Measurements from ENCODE around the gene IQCN. TPM values are rescaled to one million over a fixed set of nuclear protein-coding genes. Genes with fewer than 3 reads are reported as not detected.

The IQCN gene
- total RNA-seq, 4 donors from 2014 or later = 0.20 to 0.61 (median 0.39) TPM

DNA sequence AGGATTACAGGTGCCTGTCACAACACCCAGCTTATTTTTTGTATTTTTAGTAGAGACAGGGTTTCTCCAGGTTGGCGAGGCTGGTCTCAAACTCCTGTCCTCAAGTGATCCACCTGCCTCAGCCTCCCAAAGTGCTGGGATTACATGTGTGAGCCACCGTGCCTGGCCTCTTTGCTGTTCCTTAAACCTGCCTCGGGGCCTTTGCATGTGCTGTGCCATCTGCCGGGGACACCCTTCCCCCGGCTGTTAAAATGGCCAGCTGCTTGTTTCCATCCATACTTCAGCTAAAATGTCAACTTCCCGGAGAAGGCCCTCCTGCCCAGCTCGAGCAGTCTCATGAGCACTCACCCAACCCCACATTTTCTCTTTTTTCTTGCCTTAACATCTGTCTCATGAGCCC, 29.0 kb downstream of the IQCN start:
- ATAC-seq = no peak
- no peak overlapping the region for H3K27ac ChIP-seq
- intact Hi-C loops (cut with DNase I; ENCODE audit: low total_unique reads) = no loop called here

DNA sequence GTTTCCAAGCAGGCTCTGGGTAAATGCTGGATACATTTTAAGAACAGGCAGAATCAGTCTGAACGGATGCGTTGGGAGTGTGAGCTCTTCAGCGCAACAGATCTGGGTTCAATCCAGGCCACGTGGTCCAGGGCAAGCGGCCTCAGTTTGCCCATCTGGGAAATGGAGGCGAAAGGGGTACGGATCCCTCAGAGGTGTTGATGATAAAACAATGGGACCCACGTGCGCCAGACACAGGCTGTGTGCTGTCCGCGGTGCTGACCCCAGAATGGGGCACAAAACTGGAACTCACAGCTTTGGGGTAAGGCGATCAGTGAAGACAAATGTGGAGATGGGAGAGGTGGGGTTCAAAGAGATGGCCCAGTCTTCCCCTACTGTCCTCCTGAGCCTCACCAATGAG, 34.9 kb downstream of the IQCN start:
- intact Hi-C loops (cut with DNase I; ENCODE audit: low total_unique reads) (no loop called here), in situ Hi-C loops (cut with MboI; ENCODE audit: low sequenced_read_pairs in 4 of 4) (no loop called here)
- no peaks in the 10 kb centered on the region for H3K27me3 ChIP-seq
- H3K9me3 ChIP-seq = no peaks in the 10 kb centered on the region
- no peak for TF ChIP-seq POLR2A (IDR thresholded peaks at IDR 0.05)
- no peak for TF ChIP-seq CTCF (IDR thresholded peaks at IDR 0.05 in 4 of 5, conservative IDR thresholded peaks at IDR 0.05 in 1 of 5)
- no peak overlapping the region for H3K27ac ChIP-seq
- ATAC-seq (no peak), DNase-seq (no peak)
- no peak overlapping the region for H3K4me3 ChIP-seq
- no peaks in the 10 kb centered on the region for H3K36me3 ChIP-seq
- no peaks in the 10 kb centered on the region for H3K4me1 ChIP-seq

More for the DNA sequence above, 29.0 kb downstream of the IQCN start:
- no peak for TF ChIP-seq POLR2A (IDR thresholded peaks at IDR 0.05)
- TF ChIP-seq CTCF (IDR thresholded peaks at IDR 0.05 in 4 of 5, conservative IDR thresholded peaks at IDR 0.05 in 1 of 5) = no peak
- Histone ChIP-seq H3K4me1 (no peaks in the 10 kb centered on the region), H3K27me3 (no peaks in the 10 kb centered on the region), H3K4me3 (no peak overlapping the region), H3K36me3 (no peaks in the 10 kb centered on the region), H3K9me3 (no peaks in the 10 kb centered on the region)
- in situ Hi-C loops (cut with MboI; ENCODE audit: low sequenced_read_pairs in 4 of 4) = loop anchor here in 1 of 4 donors (5.0 kb wide), 1 partner anchor 38 kb away; no protein-coding TSS in a partner anchor
- no peak for DNase-seq

DNA sequence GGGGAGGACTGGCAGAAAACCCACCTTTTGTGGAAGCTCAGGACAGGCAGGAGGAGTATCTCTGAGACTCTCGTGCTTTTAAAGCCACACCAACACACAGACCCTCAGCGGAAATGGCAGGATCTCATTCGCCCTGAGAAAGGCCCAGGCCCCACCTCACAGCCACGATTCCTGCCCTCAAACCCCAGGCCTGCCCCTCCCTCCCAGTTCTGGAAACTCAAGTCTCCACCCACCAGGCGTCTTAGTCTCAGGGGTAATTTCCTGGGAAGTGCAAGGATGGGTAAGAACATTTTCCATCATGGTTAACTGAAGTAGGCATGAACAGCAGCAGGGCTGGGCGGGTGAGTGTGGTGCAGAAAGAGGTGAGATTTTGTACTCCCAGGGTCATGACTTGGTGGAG, 40.1 kb downstream of the IQCN start:
- Histone ChIP-seq H3K27ac (no peak overlapping the region), H3K4me1 (no peaks in the 10 kb centered on the region), H3K9me3 (no peaks in the 10 kb centered on the region), H3K4me3 (no peak overlapping the region), H3K27me3 (peaks cover 9 to 22% (median 14%) of the 10 kb centered on the region in 3 donors), H3K36me3 (no peaks in the 10 kb centered on the region)
- ATAC-seq (no peak), DNase-seq (no peak)
- in situ Hi-C loops (cut with MboI; ENCODE audit: low sequenced_read_pairs in 4 of 4) (no loop called here), intact Hi-C loops (cut with DNase I; ENCODE audit: low total_unique reads) (no loop called here)
- TF ChIP-seq CTCF (IDR thresholded peaks at IDR 0.05 in 4 of 5, conservative IDR thresholded peaks at IDR 0.05 in 1 of 5) (no peak), POLR2A (IDR thresholded peaks at IDR 0.05) (no peak)

DNA sequence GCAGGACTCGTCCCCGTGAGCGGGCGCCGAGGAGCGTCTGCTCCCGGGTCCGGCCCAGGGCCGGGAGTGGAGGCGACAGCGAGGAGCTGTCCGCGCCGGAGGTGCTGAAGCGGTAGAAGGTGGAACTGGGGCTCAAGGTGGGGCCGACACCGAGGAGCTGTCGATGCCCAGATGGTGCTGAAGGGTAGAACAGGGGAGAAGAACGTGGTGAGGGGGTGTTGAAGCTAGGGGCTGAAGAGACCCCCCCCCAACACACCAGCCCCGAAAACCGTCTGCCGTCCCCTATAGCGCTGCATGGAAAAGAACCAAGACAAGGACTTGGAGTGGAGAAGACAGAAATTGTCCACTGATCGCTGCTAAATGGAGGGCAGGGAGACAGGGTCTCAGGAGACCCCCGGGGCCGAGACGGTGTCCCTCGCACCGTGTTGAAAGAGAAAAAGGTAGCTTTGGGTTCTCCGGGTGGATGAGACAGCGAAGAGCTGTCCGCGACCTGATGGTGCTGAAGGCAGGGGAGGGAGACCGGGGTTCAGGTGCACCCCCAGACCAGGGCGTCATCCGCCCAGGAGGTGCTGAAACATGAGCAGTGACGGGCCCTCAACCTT, 40.9 kb downstream of the IQCN start:
- Histone ChIP-seq H3K27me3 (peaks cover 9 to 22% (median 14%) of the 10 kb centered on the region in 3 donors), H3K4me3 (no peak overlapping the region), H3K27ac (no peak overlapping the region), H3K4me1 (peaks cover under 1 to 6% of the 10 kb centered on the region in 2 donors), H3K36me3 (no peaks in the 10 kb centered on the region), H3K9me3 (no peaks in the 10 kb centered on the region)
- peak in 1 of 2 donors; percentile 53 for ATAC-seq
- TF ChIP-seq CTCF (IDR thresholded peaks at IDR 0.05 in 4 of 5, conservative IDR thresholded peaks at IDR 0.05 in 1 of 5) = no peak
- no peak for TF ChIP-seq POLR2A (IDR thresholded peaks at IDR 0.05)
- in situ Hi-C loops (cut with MboI; ENCODE audit: low sequenced_read_pairs in 4 of 4) = no loop called here
- no peak for DNase-seq
- intact Hi-C loops (cut with DNase I; ENCODE audit: low total_unique reads) = no loop called here

All from gastrocnemius medialis (tissue), 4 donors.